Activated T-cell treated with anti-CD3 and anti-CD28 coated beads, Interleukin-2, amount 50 U/mL, for 72 hours (primary cell): ENCODE results near the gene XAB2. TPM values are rescaled to one million over a fixed set of nuclear protein-coding genes. Genes with fewer than 3 reads are reported as not detected.
A peak's percentile ranks its signal among the peaks of the same experiment; 100 is the strongest.

Source experiments
- ATAC-seq, 2 donors: fragments of 150-1000 bp; cut with Tn5 transposase; replicated peaks in 1 of 2; 2 replicates each; pipeline ENCODE4 v1.10.0; 2021; ENCODE audit warnings: moderate library complexity in 2 of 2, mild to moderate bottlenecking in 1 of 2
- DNase-seq, 2 donors: peaks; one replicate each; pipeline ENCODE4 v3.0.0; 2021 to 2022; ENCODE audit warnings: mixed read lengths in 1 of 2
- H3K27ac Mint-ChIP-seq: one replicate; pipeline ENCODE4 v1.8.0; 2022; ENCODE audit warnings: mild to moderate bottlenecking, moderate library complexity, mixed read lengths
- H3K27me3 Mint-ChIP-seq: one replicate; pipeline ENCODE4 v1.8.0; 2022; ENCODE audit warnings: low read depth, mixed read lengths
- H3K36me3 Mint-ChIP-seq, 2 donors: one replicate each; pipeline ENCODE4 v1.8.0; 2022; ENCODE audit warnings: mixed read lengths in 2 of 2, mild to moderate bottlenecking in 1 of 2; ENCODE audit not compliant: insufficient read depth in 2 of 2
- H3K4me1 Mint-ChIP-seq: one replicate; pipeline ENCODE4 v1.8.0; 2022; ENCODE audit warnings: low read depth, mixed read lengths
- H3K4me3 Mint-ChIP-seq, 2 donors: one replicate each; pipeline ENCODE4 v1.8.0; 2022; ENCODE audit warnings: mild to moderate bottlenecking in 2 of 2, mixed read lengths in 2 of 2, moderate library complexity in 2 of 2
- H3K9me3 Mint-ChIP-seq, 2 donors: one replicate each; pipeline ENCODE4 v1.8.0; 2022; ENCODE audit warnings: mixed read lengths in 2 of 2
- total RNA-seq, 2 donors: library from RNA; stranded (reverse); gene quantifications; one replicate each; pipeline ENCODE4 v1.2.3, GENCODE V29; 2022

Gene XAB2
- total RNA-seq, 2 donors from 2014 or later: 53.3 to 59.3 TPM

DNA sequence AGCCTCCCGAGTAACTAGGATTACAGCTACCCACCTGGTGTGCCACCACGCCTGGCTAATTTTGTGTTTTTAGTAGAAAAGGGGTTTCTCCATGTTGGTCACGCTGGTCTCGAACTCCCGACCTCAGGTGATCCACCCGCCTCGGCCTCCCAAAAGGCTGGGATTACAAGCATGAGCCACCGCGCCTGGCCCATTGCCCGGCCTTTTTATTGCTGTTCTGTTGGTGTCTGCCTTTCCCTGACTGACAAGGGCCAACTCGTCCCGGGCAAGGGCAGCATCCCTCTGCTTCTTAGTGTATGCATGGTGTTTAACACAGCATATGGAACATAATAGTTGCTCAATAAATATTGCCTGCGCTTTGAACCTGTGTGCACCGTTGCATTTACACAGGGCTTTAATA lies 33.3 kb upstream of the XAB2 start:
- H3K9me3 Mint-ChIP-seq: no peaks in the 10 kb centered on the region
- ATAC-seq (no peak), DNase-seq (no peak)
- H3K27me3 Mint-ChIP-seq: no peaks in the 10 kb centered on the region
- H3K36me3 Mint-ChIP-seq: no peaks in the 10 kb centered on the region
- no peak overlapping the region for H3K27ac Mint-ChIP-seq
- peaks cover 9% of the 10 kb centered on the region for H3K4me1 Mint-ChIP-seq
- H3K4me3 Mint-ChIP-seq: no peak overlapping the region

DNA sequence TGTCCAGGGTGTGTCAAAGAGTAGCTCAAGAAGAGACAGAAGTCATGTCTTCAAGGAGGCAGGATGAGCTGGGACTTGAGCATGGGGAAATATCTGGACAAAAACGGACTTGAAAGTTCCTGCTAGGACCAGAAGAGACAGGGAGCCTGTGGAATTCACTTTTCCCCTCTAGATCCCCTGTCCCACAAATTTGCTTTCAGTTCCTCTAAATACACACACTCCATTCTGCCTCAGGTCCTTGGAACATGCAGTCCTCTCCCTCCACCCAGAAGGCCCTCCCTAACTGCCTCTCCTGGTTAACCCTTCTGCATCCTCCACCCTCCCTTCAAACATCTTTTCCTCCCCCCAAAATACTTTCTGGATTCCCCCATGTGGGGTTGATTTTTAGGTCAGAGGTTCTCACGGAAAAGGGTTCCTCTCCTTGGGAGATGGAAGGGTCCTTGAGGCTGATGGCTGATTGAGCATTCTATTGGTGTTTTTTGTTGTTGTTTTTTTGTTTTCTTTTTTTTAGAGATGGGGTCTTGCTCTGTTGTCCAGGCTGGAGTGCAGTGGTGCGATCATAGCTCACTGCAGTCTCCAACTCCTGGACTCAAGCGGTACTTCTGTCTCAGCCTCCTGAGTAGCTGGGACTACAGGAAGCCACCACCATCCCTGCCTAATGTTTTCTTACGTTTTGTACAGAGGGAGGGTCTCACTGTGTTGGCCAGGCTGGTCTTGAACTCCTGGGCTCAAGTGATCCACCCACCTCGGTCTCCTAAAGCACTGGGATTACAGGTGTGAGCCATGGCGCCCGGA lies 32.6 kb upstream of the XAB2 start:
- Mint-ChIP-seq H3K27ac (no peak overlapping the region), H3K4me3 (no peak overlapping the region), H3K4me1 (peaks cover 16% of the 10 kb centered on the region), H3K36me3 (no peaks in the 10 kb centered on the region), H3K27me3 (no peaks in the 10 kb centered on the region), H3K9me3 (no peaks in the 10 kb centered on the region)
- DNase-seq: no peak
- no peak for ATAC-seq

DNA sequence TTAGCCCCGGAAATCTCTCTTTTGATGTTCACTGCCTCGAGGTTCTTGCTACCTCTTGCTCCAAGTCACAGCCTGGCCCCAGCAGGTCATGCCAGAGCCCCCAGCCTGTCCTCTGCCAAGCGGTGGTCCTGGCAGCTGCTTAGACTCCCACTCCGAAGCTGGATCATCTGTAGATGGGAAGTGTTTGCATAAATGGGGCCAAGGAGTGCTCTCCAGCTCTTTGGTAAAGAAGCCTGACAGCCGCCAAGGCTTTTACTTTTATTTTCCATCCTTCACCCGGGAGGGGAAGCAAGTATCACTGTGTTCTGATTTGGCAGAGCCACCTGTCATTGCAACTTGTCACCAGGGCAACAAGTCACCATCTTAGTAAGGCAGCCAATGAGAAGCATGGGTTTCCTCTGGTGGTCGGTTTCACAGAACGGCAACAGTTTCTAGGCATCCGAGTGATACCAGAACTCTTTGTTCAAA lies 28.9 kb upstream of the XAB2 start:
- Mint-ChIP-seq H3K4me1 (peaks cover 31% of the 10 kb centered on the region), H3K4me3 (peak overlapping the region; percentile 64 to 83), H3K36me3 (no peaks in the 10 kb centered on the region), H3K27me3 (peaks cover under 1% of the 10 kb centered on the region), H3K27ac (peak overlapping the region; percentile 50), H3K9me3 (no peaks in the 10 kb centered on the region)
- ATAC-seq: peak; percentile 84 to 93
- peak; percentile 57 to 63 for DNase-seq

DNA sequence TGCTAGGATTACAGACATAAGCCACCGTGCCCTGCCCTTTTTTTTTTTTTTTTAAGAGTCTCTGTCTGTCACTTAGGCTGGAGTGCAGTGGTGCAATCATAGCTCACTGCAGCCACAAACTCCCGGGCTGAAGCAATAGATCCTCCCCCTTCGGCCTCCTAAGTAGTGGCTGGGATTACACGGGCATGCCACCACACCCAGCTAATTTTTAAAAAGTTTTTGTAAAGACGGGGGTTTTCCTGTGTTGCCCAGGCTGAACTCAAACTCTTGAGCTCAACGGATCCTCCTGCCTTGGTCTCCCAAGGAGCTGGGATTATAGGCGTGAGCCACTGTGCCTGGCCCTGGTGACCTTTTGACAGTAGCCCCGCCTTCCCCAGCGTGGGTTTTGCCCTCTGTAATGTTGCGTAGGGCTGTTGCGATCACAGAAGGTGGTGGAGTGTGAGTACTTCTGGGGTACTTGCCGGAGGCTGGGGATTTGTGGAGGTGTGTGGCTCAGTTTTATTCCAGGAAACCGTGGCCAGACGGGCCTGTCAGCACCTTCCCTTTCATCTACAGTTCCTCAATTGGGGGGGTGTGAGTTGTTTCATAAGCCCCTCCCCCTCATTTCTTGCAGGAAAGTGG lies 27.9 kb upstream of the XAB2 start:
- H3K4me3 Mint-ChIP-seq: peak overlapping the region; percentile 34 to 64
- H3K27me3 Mint-ChIP-seq: peaks cover 4% of the 10 kb centered on the region
- H3K27ac Mint-ChIP-seq: no peak overlapping the region
- H3K36me3 Mint-ChIP-seq: no peaks in the 10 kb centered on the region
- H3K4me1 Mint-ChIP-seq: peaks cover 41% of the 10 kb centered on the region
- DNase-seq (peak; percentile 57 to 65), ATAC-seq (peak; percentile 75 to 78)
- no peaks in the 10 kb centered on the region for H3K9me3 Mint-ChIP-seq

DNA sequence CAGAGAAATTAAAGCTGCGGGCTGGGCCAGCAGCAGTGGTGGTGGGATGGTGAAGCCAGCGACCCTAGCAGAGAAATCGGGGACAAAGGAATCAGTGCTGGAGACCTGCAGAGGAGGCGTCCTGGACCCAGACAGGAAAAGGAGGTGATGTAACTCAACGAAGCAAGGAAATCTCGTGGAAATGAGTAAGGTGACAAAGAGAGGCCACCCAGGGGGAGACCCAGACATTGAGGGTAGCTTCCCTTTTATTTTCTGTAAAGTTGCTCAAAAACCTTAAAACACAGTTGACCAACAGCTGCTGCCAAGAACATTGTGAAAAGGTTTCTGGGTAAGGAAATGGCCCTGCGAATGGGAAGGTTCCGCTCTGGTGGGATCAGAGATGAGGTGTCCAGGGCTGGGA lies 26.2 kb upstream of the XAB2 start:
- Mint-ChIP-seq H3K4me3 (no peak overlapping the region), H3K27me3 (peaks cover 4% of the 10 kb centered on the region), H3K27ac (no peak overlapping the region), H3K4me1 (peaks cover 46% of the 10 kb centered on the region), H3K9me3 (no peaks in the 10 kb centered on the region), H3K36me3 (no peaks in the 10 kb centered on the region)
- ATAC-seq (no peak), DNase-seq (no peak)

DNA sequence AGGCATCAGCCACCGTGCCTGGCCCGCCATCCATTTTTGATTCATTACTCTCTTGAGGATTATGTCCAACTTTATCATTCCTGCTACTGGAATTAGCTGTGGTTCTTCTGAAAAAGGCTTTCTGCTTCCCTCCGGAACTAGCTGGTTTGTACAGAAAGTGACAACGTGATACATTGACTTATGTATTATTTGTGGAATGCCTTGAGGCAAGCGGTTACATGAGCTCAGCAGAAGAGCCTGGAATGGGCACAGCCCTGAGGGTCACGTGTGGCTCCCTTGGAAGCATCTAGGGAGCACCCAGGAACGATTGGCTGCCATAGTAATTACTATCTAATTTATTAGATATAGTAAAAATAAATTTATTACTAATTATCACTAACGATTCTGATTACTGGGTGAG lies 25.1 kb upstream of the XAB2 start:
- Mint-ChIP-seq H3K27me3 (peaks cover 4% of the 10 kb centered on the region), H3K4me1 (peaks cover 46% of the 10 kb centered on the region), H3K27ac (no peak overlapping the region), H3K36me3 (no peaks in the 10 kb centered on the region), H3K4me3 (no peak overlapping the region), H3K9me3 (no peaks in the 10 kb centered on the region)
- DNase-seq: no peak
- no peak for ATAC-seq

DNA sequence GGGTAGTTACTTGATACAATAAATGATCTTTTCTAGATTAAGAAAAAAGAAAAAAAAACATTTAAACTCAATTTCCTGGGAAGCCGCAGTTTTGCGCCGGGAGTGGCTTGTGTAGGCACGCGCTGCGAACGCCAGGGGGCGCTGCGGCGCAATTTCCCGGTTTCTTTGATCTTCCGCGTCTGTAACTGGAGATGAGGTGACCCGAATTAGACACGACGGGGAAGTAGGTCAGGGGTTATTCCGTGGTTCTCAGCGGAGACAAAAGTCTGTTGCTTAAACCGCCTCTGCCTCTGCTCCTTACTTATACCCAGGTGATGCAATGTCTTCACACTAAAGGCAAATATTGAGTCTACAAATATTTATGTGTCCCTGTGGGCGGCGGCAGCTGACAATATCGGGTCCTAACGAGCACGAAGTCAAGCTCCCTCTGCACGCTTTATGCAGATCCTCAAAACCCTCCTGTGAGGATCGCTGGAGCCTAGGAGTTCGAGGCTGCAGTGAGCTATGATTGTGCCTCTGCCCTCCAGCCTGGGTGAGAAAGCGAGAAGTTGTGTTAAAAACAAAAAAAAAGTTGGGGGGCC lies 22.8 kb upstream of the XAB2 start:
- peak overlapping the region; percentile 75 to 82 for H3K4me3 Mint-ChIP-seq
- H3K27ac Mint-ChIP-seq: no peak overlapping the region
- peaks cover 32% of the 10 kb centered on the region for H3K4me1 Mint-ChIP-seq
- ATAC-seq (peak; percentile 88 to 89), DNase-seq (peak; percentile 80 to 90)
- H3K36me3 Mint-ChIP-seq: no peaks in the 10 kb centered on the region
- peaks cover 4% of the 10 kb centered on the region for H3K27me3 Mint-ChIP-seq
- H3K9me3 Mint-ChIP-seq: no peaks in the 10 kb centered on the region

DNA sequence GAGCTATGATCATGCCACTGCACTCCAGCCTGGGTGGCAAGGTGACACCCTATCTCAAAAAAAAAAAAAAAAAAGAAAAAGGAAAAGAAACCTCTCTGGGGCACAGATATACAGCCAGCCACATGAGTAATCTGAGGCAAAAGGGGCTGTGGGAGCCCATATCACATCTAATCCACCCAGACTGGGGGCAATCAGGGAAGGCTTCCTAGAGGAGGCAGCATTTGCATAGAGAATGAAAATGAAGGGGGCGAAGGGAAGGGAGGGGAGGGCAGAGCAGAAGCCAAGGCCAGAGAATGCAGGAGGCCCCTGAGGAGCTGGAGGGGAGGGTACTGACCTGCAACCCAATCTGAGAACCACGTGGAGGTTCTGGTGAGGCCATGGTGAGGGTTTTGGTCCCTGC lies 20.8 kb upstream of the XAB2 start:
- DNase-seq (no peak), ATAC-seq (no peak)
- Mint-ChIP-seq H3K36me3 (peaks cover 0 to 3% of the 10 kb centered on the region in 2 donors), H3K4me3 (no peak overlapping the region), H3K9me3 (no peaks in the 10 kb centered on the region), H3K27me3 (peaks cover 4% of the 10 kb centered on the region), H3K27ac (no peak overlapping the region), H3K4me1 (peaks cover 15% of the 10 kb centered on the region)

DNA sequence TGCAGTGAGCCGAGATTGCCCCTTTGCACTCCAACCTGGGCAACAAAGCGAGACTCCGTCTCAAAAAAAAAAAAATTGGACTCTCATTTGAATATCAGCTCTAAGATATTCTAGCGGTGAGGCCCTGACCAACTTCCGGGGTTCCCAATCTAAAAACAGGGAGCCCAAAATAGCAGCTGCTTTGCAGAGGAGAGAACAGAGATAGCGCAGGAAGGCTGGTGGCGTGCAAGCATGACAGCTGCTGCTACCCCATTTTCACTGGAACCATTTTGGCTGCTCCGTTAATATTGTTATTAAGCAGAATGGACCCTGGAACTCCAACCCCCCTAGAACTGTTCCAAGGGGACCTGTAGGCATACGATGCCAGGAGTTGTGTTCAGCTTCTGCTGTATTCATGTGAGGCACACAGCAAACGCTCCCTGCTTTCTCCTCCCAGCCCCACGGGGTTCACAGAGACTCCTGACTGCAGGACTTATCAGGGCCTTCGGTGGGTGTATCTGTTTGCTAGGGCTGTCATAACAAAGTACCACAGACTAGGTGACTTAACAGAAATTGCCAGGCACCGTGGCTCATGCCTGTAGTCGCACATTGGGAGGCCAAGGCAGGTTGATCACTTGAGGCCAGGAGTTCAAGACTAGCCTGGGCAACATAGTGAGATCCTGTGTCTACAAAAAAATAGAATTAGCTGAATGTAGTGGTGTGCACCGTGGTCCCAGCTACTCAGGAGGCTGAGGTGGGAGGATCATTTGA lies 19.1 kb upstream of the XAB2 start:
- Mint-ChIP-seq H3K27me3 (peaks cover 4% of the 10 kb centered on the region), H3K27ac (no peak overlapping the region), H3K4me1 (peaks cover 15% of the 10 kb centered on the region), H3K36me3 (peaks cover 0 to 3% of the 10 kb centered on the region in 2 donors), H3K9me3 (no peaks in the 10 kb centered on the region), H3K4me3 (no peak overlapping the region)
- ATAC-seq: no peak
- DNase-seq: no peak

DNA sequence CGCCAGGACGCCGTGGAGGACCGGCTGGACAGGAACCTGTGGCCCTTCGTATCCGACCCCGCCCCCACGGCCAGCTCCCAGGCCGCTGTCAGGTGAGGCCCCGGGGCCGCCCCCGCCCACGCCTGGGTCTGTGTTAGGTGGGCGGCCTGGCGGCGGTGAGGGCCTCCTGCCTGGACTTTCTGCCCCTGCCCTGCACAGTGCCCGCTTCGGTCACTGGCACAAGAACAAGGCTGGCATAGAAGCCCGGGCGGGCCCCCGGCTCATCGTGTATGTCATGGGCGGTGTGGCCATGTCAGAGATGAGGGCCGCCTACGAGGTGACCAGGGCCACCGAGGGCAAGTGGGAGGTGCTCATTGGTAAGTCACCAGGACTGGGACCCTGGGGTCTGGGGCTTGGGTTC lies 17.8 kb upstream of the XAB2 start:
- H3K27me3 Mint-ChIP-seq: no peaks in the 10 kb centered on the region
- peaks cover 0 to 3% of the 10 kb centered on the region in 2 donors for H3K36me3 Mint-ChIP-seq
- no peak for DNase-seq
- no peak overlapping the region for H3K27ac Mint-ChIP-seq
- no peaks in the 10 kb centered on the region for H3K9me3 Mint-ChIP-seq
- peaks cover 4% of the 10 kb centered on the region for H3K4me1 Mint-ChIP-seq
- no peak for ATAC-seq
- H3K4me3 Mint-ChIP-seq: no peak overlapping the region

DNA sequence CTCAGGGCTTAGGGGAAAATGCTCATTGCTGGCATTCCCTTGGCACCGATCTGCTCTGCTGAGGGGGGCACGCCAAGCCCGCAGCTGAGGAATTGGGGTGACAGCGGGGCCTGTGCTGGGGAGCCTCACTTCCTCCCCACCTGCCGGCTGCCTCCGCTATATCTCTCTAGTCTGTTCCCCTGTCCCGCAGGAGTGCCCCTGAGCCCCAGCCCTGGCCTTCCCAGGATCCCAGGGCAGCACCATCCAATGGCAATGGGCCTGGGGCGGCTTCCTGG lies 17.0 kb upstream of the XAB2 start:
- no peaks in the 10 kb centered on the region for H3K4me1 Mint-ChIP-seq
- no peak overlapping the region for H3K4me3 Mint-ChIP-seq
- H3K27ac Mint-ChIP-seq: no peak overlapping the region
- H3K27me3 Mint-ChIP-seq: no peaks in the 10 kb centered on the region
- ATAC-seq (no peak), DNase-seq (no peak)
- H3K36me3 Mint-ChIP-seq: peaks cover 0 to 3% of the 10 kb centered on the region in 2 donors
- H3K9me3 Mint-ChIP-seq: no peaks in the 10 kb centered on the region

DNA sequence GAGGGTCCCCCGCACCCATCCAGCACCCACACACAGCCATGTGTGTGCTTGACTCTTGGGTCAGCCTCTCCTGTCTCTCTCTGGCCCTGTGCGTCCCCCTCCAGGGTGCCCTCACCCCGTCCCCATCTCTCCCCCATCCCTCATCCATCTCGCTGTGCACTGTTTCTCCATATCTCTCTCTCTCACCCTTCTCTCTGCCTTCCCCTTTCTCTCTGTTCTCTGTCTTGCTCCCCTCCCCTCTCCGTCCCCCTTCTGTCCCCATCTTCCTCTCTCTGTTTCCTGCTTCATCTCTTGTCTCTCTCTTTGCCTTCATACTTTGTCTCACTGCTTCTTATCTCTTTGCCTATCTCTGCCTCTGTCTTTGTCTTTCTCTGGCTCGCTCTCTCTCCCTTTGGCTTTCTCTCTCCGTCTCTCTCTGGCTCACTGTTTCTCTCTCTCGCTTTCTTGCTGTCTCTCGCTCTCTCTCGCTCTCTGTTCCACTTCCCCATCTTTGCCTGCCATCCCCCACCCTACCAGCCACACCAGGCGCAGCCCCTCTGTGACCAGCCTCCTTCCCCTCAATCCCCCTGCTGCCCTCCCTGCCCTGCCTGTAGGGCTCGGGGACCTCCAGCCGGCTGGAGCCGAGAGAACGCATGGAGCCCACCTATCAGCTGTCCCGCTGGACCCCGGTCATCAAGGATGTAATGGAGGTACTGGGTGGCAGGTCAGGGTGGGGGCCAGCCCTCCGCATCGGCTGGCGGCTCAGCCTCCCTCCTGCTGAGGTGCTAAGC lies 16.5 kb upstream of the XAB2 start:
- H3K4me3 Mint-ChIP-seq: no peak overlapping the region
- peaks cover 0 to 3% of the 10 kb centered on the region in 2 donors for H3K36me3 Mint-ChIP-seq
- no peak overlapping the region for H3K27ac Mint-ChIP-seq
- no peaks in the 10 kb centered on the region for H3K9me3 Mint-ChIP-seq
- no peak for DNase-seq
- no peaks in the 10 kb centered on the region for H3K4me1 Mint-ChIP-seq
- H3K27me3 Mint-ChIP-seq: no peaks in the 10 kb centered on the region
- ATAC-seq: no peak
